Smooth muscle cell (in vitro differentiated cells): ENCODE data around the gene EPN1. TPM values are rescaled to one million over a fixed set of nuclear protein-coding genes. Genes with fewer than 3 reads are reported as not detected.
"Not testable (repeated sequence)": the region's sequence is repeated elsewhere in the genome, so short reads cannot be mapped to it uniquely, and the experiment has no call there.

Source experiments
- DNase-seq: peaks from one replicate; lab custom pipeline; 2025; ENCODE audit not compliant: unreplicated experiment; lab: John Stamatoyannopoulos, UW
- H2AFZ ChIP-seq: fragments of 200-600 bp; sonication (generic); 2 replicates; pipeline ENCODE4 v1.6.0; 2016; ENCODE audit warnings: antibody characterized with exemption, low read depth, mild to moderate bottlenecking
- H3F3A ChIP-seq: fragments of 200-600 bp; sonication (generic); 2 replicates; pipeline ENCODE4 v1.6.0; 2017; ENCODE audit warnings: antibody characterized with exemption, low read depth
- H3K27ac ChIP-seq: fragments of 200-600 bp; sonication (generic); 2 replicates; pipeline ENCODE4 v1.5.1; 2016; ENCODE audit warnings: low read depth, mild to moderate bottlenecking
- H3K27me3 ChIP-seq: fragments of 200-600 bp; sonication (generic); 2 replicates; pipeline ENCODE4 v1.6.1; 2016; ENCODE audit warnings: low read depth, mild to moderate bottlenecking
- H3K36me3 ChIP-seq: fragments of 200-600 bp; sonication (generic); 2 replicates; pipeline ENCODE4 v1.5.1; 2016; ENCODE audit warnings: low read depth
- H3K4me1 ChIP-seq: fragments of 200-600 bp; sonication (generic); 2 replicates; pipeline ENCODE4 v1.5.1; 2016; ENCODE audit warnings: low read depth
- H3K4me2 ChIP-seq: fragments of 200-600 bp; sonication (generic); 2 replicates; pipeline ENCODE4 v1.6.0; 2016; ENCODE audit warnings: mild to moderate bottlenecking
- H3K4me3 ChIP-seq: fragments of 200-600 bp; sonication (generic); 2 replicates; pipeline ENCODE4 v1.5.1; 2016; ENCODE audit warnings: mild to moderate bottlenecking
- H3K79me2 ChIP-seq: fragments of 200-600 bp; sonication (generic); 2 replicates; pipeline ENCODE4 v1.6.0; 2016; ENCODE audit warnings: low read depth, mild to moderate bottlenecking
- H3K9ac ChIP-seq: fragments of 200-600 bp; sonication (generic); 2 replicates; pipeline ENCODE4 v1.6.0; 2016; ENCODE audit warnings: low read depth
- H3K9me3 ChIP-seq: fragments of 200-600 bp; sonication (generic); replicated peaks from 2 replicates; pipeline ENCODE4 v1.5.1; 2016; ENCODE audit warnings: low read depth
- H4K20me1 ChIP-seq: fragments of 200-600 bp; sonication (generic); 2 replicates; pipeline ENCODE4 v1.6.0; 2016; ENCODE audit warnings: low read depth
- CTCF ChIP-seq: fragments of 200-600 bp; sonication (generic); IDR thresholded peaks from 2 replicates; pipeline ENCODE4 v1.5.1; 2017; ENCODE audit warnings: borderline replicate concordance, mild to moderate bottlenecking, antibody characterized with exemption; ENCODE audit not compliant: insufficient read depth, poor library complexity, severe bottlenecking
- WGBS: methylation state at CpG from one replicate; pipeline ENCODE4 v1.1.7; 2016; ENCODE audit warnings: low lambda C conversion rate; 5-methylcytosine and 5-hydroxymethylcytosine counted together
- polyA plus RNA-seq: library from polyadenylated mRNA; unstranded; fragments of >200 nt; fragmentation: Nextera tagmentation; extraction: Ambion mirVana; gene quantifications from 2 replicates; pipeline ENCODE4 v1.2.1, GENCODE V29; 2016
- total RNA-seq: library from RNA; depleted of rRNA; stranded (reverse); fragments of >200 nt; gene quantifications from 2 replicates; pipeline ENCODE4 v1.2.3, GENCODE V29; 2014

Gene EPN1
- total and polyA plus RNA-seq, 2 experiments from 2014 or later, result 25.3 to 121 TPM

- H3K36me3 ChIP-seq, result no peaks in the 10 kb centered on the region
- H3K79me2 ChIP-seq, result no peaks in the 10 kb centered on the region
- no peaks in the 10 kb centered on the region for H3K4me1 ChIP-seq
- H3K9me3 ChIP-seq, result no peaks in the 10 kb centered on the region
- H3K4me2 ChIP-seq, result no peak overlapping the region
- no peak overlapping the region for H3K9ac ChIP-seq
- no peak overlapping the region for H3K27ac ChIP-seq
- no peak overlapping the region for H2AFZ ChIP-seq
- TF ChIP-seq CTCF, result no peak
- H3K27me3 ChIP-seq, result no peaks in the 10 kb centered on the region
- H3F3A ChIP-seq, result no peaks in the 10 kb centered on the region
- no peaks in the 10 kb centered on the region for H4K20me1 ChIP-seq
- H3K4me3 ChIP-seq, result no peak overlapping the region
- WGBS, result 81% methylated on average over 2 of the region's 3 CpGs
- DNase-seq, result no peak
Measured at GRCh38 chr19:55712804-55713631, 38.0 kb downstream of the EPN1 start.

GRCh38 chr19:55716531-55716930 is 41.5 kb downstream of the EPN1 start:
- Histone ChIP-seq H3K27me3 (no peaks in the 10 kb centered on the region), H3K9me3 (peaks cover 5% of the 10 kb centered on the region), H3K4me2 (no peak overlapping the region), H3K36me3 (no peaks in the 10 kb centered on the region), H3K9ac (no peak overlapping the region), H3F3A (no peaks in the 10 kb centered on the region), H3K4me3 (no peak overlapping the region), H3K4me1 (no peaks in the 10 kb centered on the region), H4K20me1 (no peaks in the 10 kb centered on the region), H2AFZ (no peak overlapping the region), H3K27ac (no peak overlapping the region), H3K79me2 (no peaks in the 10 kb centered on the region)
- WGBS, result 87% methylated on average over 15 of the region's 15 CpGs
- no peak for TF ChIP-seq CTCF
- DNase-seq, result no peak

GRCh38 chr19:55717251-55717650 is 42.2 kb downstream of the EPN1 start:
- H3K27me3 ChIP-seq, result no peaks in the 10 kb centered on the region
- no peak overlapping the region for H3K4me2 ChIP-seq
- H3F3A ChIP-seq, result no peaks in the 10 kb centered on the region
- no peak overlapping the region for H3K9ac ChIP-seq
- no peaks in the 10 kb centered on the region for H3K36me3 ChIP-seq
- no peaks in the 10 kb centered on the region for H3K79me2 ChIP-seq
- TF ChIP-seq CTCF, result no peak
- H3K4me3 ChIP-seq, result no peak overlapping the region
- no peaks in the 10 kb centered on the region for H3K4me1 ChIP-seq
- H3K27ac ChIP-seq, result no peak overlapping the region
- H2AFZ ChIP-seq, result no peak overlapping the region
- H4K20me1 ChIP-seq, result no peaks in the 10 kb centered on the region
- H3K9me3 ChIP-seq, result peaks cover 6% of the 10 kb centered on the region
- 88% methylated on average over 11 of the region's 11 CpGs for WGBS
- no peak for DNase-seq

- not testable (repeated sequence) for H3K9me3 ChIP-seq, H3K4me3 ChIP-seq, H3K4me1 ChIP-seq, H3K79me2 ChIP-seq, H3K9ac ChIP-seq, H3K27ac ChIP-seq, H4K20me1 ChIP-seq, H3K27me3 ChIP-seq, H3F3A ChIP-seq, DNase-seq, H2AFZ ChIP-seq, H3K4me2 ChIP-seq, H3K36me3 ChIP-seq
- 72% methylated on average over 13 of the region's 13 CpGs for WGBS
Measured at GRCh38 chr19:55717879-55718711, 43.1 kb downstream of the EPN1 start.
